NT2/D1 (cell line): ENCODE data around the gene AGPS.

Experiments
- SUZ12 ChIP-seq: IDR thresholded peaks from 2 replicates; pipeline ENCODE4 v1.6.1; 2011; ENCODE audit not compliant: insufficient read length, insufficient read depth; ENCODE audit errors: extremely low read depth
- ZNF274 ChIP-seq: IDR thresholded peaks from 2 replicates; pipeline ENCODE4 v1.6.1; 2011; ENCODE audit warnings: mild to moderate bottlenecking, low read depth, low read length

- no peak for TF ChIP-seq SUZ12
- TF ChIP-seq ZNF274 = no peak
Measured at GRCh38 chr2:177542396-177542795, 149.8 kb downstream of the AGPS start.
